ENCODE results near the gene POLR2A. TPM values are rescaled to one million over a fixed set of nuclear protein-coding genes. Genes with fewer than 3 reads are reported as not detected.

POLR2A gene
- total and polyA plus RNA-seq, 2 donors (not counting 3 experiments of a cell fraction or from before 2014, with no cell fraction given) = 45.9 to 145 TPM

DNA sequence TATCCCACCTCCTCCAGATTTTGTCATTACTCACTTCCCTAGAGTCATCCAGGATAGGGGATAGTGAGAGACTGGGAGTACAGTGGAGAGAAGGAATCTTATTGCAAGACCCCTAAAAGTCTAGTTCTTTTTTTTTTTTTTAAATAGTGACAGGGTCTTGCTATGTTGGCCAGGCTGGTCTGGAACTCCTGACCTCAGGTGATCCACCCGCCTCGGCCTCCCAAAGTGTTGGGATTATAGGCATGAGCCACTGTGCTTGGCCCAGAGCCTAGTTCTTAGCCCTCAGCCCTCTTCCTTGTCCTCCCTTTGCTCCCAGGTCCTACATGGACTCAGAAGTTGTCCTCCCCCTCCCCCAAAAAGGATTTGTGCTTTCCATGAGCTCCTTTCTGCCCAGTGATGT is 42.0 kb upstream of the POLR2A start:
- no peaks in the 10 kb centered on the region for H3K79me2 ChIP-seq (ENCODE audit: control insufficient read depth, insufficient read depth, low read length)
- ChIA-PET CTCF (interaction anchor here (1.2 to 3.0 kb wide), 3 partner anchors 38 to 119 kb away, joined by 3 to 17 read pairs (median 7); no protein-coding TSS in a partner anchor), POLR2A (no interaction called here)
- no peak overlapping the region for H2AFZ ChIP-seq (ENCODE audit: low read depth, low read length)
- dilution Hi-C loops (cut with MboI; ENCODE audit: extremely low pct_ligation_motif_present, low sequenced_read_pairs) = no loop called here
- DNase-seq (ENCODE audit: low read depth, low spot score) (no peak), FAIRE-seq (no peak)
- no peaks in the 10 kb centered on the region for H3K9me3 ChIP-seq (replicated peaks; ENCODE audit: control insufficient read depth, insufficient read depth, low read length)
- no peaks in the 10 kb centered on the region for H4K20me1 ChIP-seq (replicated peaks; ENCODE audit: control insufficient read depth, extremely low read depth, insufficient read depth, low read length)
- H3K9ac ChIP-seq (replicated peaks; ENCODE audit: extremely low read depth, insufficient read depth, low read length) = no peak overlapping the region
- H3K36me3 ChIP-seq (ENCODE audit: control insufficient read depth in 2 of 2, extremely low read depth in 1 of 2, insufficient read depth in 2 of 2, low read length in 2 of 2) = no peaks in the 10 kb centered on the region
- peaks cover 31 to 42% of the 10 kb centered on the region in 2 experiments for H3K27me3 ChIP-seq (ENCODE audit: control insufficient read depth in 2 of 2, insufficient read depth in 2 of 2, low read length in 2 of 2)
- intact Hi-C loops (cut with micrococcal nuclease) = no loop called here
- H3K4me1 ChIP-seq (ENCODE audit: control insufficient read depth, extremely low read depth, insufficient read depth, low read length) = peaks cover 20% of the 10 kb centered on the region
- no peak overlapping the region for H3K27ac ChIP-seq (ENCODE audit: insufficient read depth, low read depth, low read length)
- BruUV-seq (replicated peaks) = no TSS peak
- H3K9me1 ChIP-seq (replicated peaks; ENCODE audit: control insufficient read depth, extremely low read depth, insufficient read depth, low read length) = no peaks in the 10 kb centered on the region
- no peak overlapping the region for H3K4me2 ChIP-seq (ENCODE audit: insufficient read depth, low read length)
- no peak for TF ChIP-seq POLR2AphosphoS5 (IDR thresholded peaks at IDR 0.05; ENCODE audit: insufficient read depth, low read depth, low read length)
- TF ChIP-seq MYC (IDR thresholded peaks at IDR 0.05; ENCODE audit: low read depth, low read length) = no peak
- no peak for TF ChIP-seq FOS (IDR thresholded peaks at IDR 0.05; ENCODE audit: borderline replicate concordance, insufficient read depth, low read length)
- no peak for TF ChIP-seq MAX (IDR thresholded peaks at IDR 0.05; ENCODE audit: insufficient read depth, insufficient read length)
- TF ChIP-seq JUN (IDR thresholded peaks at IDR 0.05; ENCODE audit: borderline replicate concordance, insufficient read depth, insufficient read length, low read depth) = no peak
- TF ChIP-seq POLR2A (IDR thresholded peaks at IDR 0.05; ENCODE audit: low read depth, low read length) = no peak
- no peak for TF ChIP-seq GATA2 (IDR thresholded peaks at IDR 0.05; ENCODE audit: insufficient read depth, insufficient read length, low read depth, low read length)
- TF ChIP-seq CTCF (IDR thresholded peaks at IDR 0.05; ENCODE audit: extremely low read depth in 1 of 2, insufficient read depth in 1 of 2, low read depth in 1 of 2, low read length in 2 of 2) = no peak
- no peak for TF ChIP-seq EZH2 (IDR thresholded peaks at IDR 0.05; ENCODE audit: borderline replicate concordance, low read depth, low read length, severe bottlenecking)
- no peak overlapping the region for H3K4me3 ChIP-seq (replicated peaks in 1 of 3; ENCODE audit: insufficient read depth in 1 of 3, low read depth in 1 of 3, low read length in 3 of 3)

Data from endothelial cell of umbilical vein (primary cell).